Motor neuron (in vitro differentiated cells): ENCODE results near the gene ECHS1. TPM values are rescaled to one million over a fixed set of nuclear protein-coding genes. Genes with fewer than 3 reads are reported as not detected.
"Not testable (repeated sequence)": the region's sequence is repeated elsewhere in the genome, so short reads cannot be mapped to it uniquely, and the experiment has no call there.

Source experiments
- ATAC-seq, 8 experiments: fragments of 200-7000 bp; cut with Tn5 transposase; replicated peaks in 6 of 8; 2 replicates each; pipeline ENCODE4 v1.8.0; 2021; ENCODE audit warnings: mild to moderate bottlenecking in 8 of 8, moderate library complexity in 8 of 8
- H3K27ac ChIP-seq, 2 donors: fragments of 250-450 bp; sonication (Bioruptor Pico); 2 replicates each; pipeline ENCODE4 v1.9.0; 2021; ENCODE audit warnings: antibody characterized with exemption in 2 of 2, mild to moderate bottlenecking in 2 of 2, moderate library complexity in 1 of 2
- H3K4me1 ChIP-seq, 2 donors: fragments of 250-450 bp; sonication (Bioruptor Pico); replicated peaks in 1 of 2; 2 replicates each; pipeline ENCODE4 v1.6.1; 2021; ENCODE audit warnings: antibody characterized with exemption in 2 of 2, mild to moderate bottlenecking in 2 of 2, moderate library complexity in 1 of 2
- H3K4me3 ChIP-seq, 5 donors: fragments of 250-450 bp; sonication (Bioruptor Pico); 2 replicates each; pipeline ENCODE4 v1.9.0; 2021; ENCODE audit warnings: antibody characterized with exemption in 5 of 5, mild to moderate bottlenecking in 5 of 5, moderate library complexity in 4 of 5
- WGBS, 10 experiments: fragments of 450-650 bp; shearing (Covaris generic); methylation state at CpG; one replicate each; pipeline ENCODE4 v1.0.0; 2022; 5-methylcytosine and 5-hydroxymethylcytosine counted together
- in situ Hi-C, 9 experiments: fragments of 400-800 bp; cut with MboI; loops; one replicate each; pipeline ENCODE4 v1.15.0; 2021; ENCODE audit warnings: low sequenced_read_pairs in 9 of 9, low pct_unique_long_range_greater_than_20kb in 2 of 9; ENCODE audit not compliant: unreplicated experiment in 9 of 9
- total RNA-seq, 8 experiments: library from RNA; unstranded; fragments of 300-600 nt; gene quantifications; 2 replicates each; pipeline versions ENCODE4 v1.2.3 to v1.2.4, GENCODE V29; 2022

Gene ECHS1
- total RNA-seq, 8 experiments from 2014 or later: 48.7 to 117 (median 85.1) TPM

GRCh38 chr10:133325440-133326222, 47.5 kb downstream of the ECHS1 start:
- Histone ChIP-seq H3K4me3 (peak overlapping the region; percentile 39 to 73 (median 51)), H3K4me1 (peaks cover 17 to 20% of the 10 kb centered on the region in 2 donors), H3K27ac (peak overlapping the region; percentile 81 to 92)
- WGBS, 10 experiments: 0% methylated on average over 1 of the region's 91 CpGs; no CpG with 5 or more reads in 9 of the 10 experiments
- in situ Hi-C loops: no loop called here
- peak in 7 of 8 experiments; percentile 2 to 44 (median 41) for ATAC-seq

- Histone ChIP-seq H3K4me3 (peak overlapping the region; percentile 39 to 73 (median 51)), H3K27ac (peak overlapping the region; percentile 81 to 92), H3K4me1 (peaks cover 16 to 20% of the 10 kb centered on the region in 2 donors)
- ATAC-seq: peak in 6 of 8 experiments; percentile 4 to 43 (median 31)
- in situ Hi-C loops: no loop called here
- no CpG with 5 or more reads among the region's 20 CpGs for WGBS, 10 experiments
These were observed 48.3 kb downstream of the ECHS1 start for GRCh38 chr10:133324857-133325260.

GRCh38 chr10:133324198-133324792, 48.9 kb downstream of the ECHS1 start:
- in situ Hi-C loops: no loop called here
- ATAC-seq: peak; percentile 71 to 84 (median 80)
- Histone ChIP-seq H3K4me1 (peaks cover 11 to 18% of the 10 kb centered on the region in 2 donors), H3K4me3 (peak overlapping the region; percentile 39 to 73 (median 51)), H3K27ac (peak overlapping the region; percentile 81 to 92)
- no CpG with 5 or more reads among the region's 13 CpGs for WGBS, 10 experiments

- no CpG with 5 or more reads among the region's 14 CpGs for WGBS, 10 experiments
- H3K4me3 ChIP-seq, in situ Hi-C loops, H3K27ac ChIP-seq, ATAC-seq: not testable (repeated sequence)
- peaks cover 15 to 18% of the 10 kb centered on the region in 2 donors for H3K4me1 ChIP-seq
These were observed 51.0 kb downstream of the ECHS1 start for GRCh38 chr10:133322064-133322709.

GRCh38 chr10:133320852-133321422, 52.2 kb downstream of the ECHS1 start:
- H3K4me3 ChIP-seq, H3K27ac ChIP-seq, in situ Hi-C loops, ATAC-seq: not testable (repeated sequence)
- 82 to 100% (median 92%) methylated on average over 1 to 6 of the region's 6 CpGs; no CpG with 5 or more reads in 6 of the 10 experiments for WGBS, 10 experiments
- peaks cover 9 to 15% of the 10 kb centered on the region in 2 donors for H3K4me1 ChIP-seq

GRCh38 chr10:133318494-133319127, 54.5 kb downstream of the ECHS1 start:
- H3K4me1 ChIP-seq: peaks cover 14 to 16% of the 10 kb centered on the region in 2 donors
- WGBS, 10 experiments: 20 to 40% methylated on average over 10 to 18 of the region's 51 CpGs; no CpG with 5 or more reads in 8 of the 10 experiments
- ATAC-seq: peak; percentile 81 to 96 (median 88)
- peak overlapping the region; percentile 73 to 81 for H3K27ac ChIP-seq
- in situ Hi-C loops: no loop called here
- H3K4me3 ChIP-seq: peak overlapping the region; percentile 41 to 70 (median 56)

GRCh38 chr10:133316732-133317131, 56.4 kb downstream of the ECHS1 start:
- in situ Hi-C loops: no loop called here
- WGBS, 10 experiments: no CpG with 5 or more reads among the region's 7 CpGs
- peaks cover 15 to 16% of the 10 kb centered on the region in 2 donors for H3K4me1 ChIP-seq
- no peak overlapping the region for H3K4me3 ChIP-seq
- ATAC-seq: no peak
- H3K27ac ChIP-seq: no peak overlapping the region

- H3K4me1 ChIP-seq: peaks cover 15 to 16% of the 10 kb centered on the region in 2 donors
- H3K27ac ChIP-seq: no peak overlapping the region
- WGBS, 10 experiments: 60 to 90% methylated on average over 1 to 3 of the region's 9 CpGs; no CpG with 5 or more reads in 8 of the 10 experiments
- in situ Hi-C loops: no loop called here
- no peak for ATAC-seq
- no peak overlapping the region for H3K4me3 ChIP-seq
These were observed 56.9 kb downstream of the ECHS1 start for GRCh38 chr10:133316266-133316665.

GRCh38 chr10:133315847-133316246, 57.3 kb downstream of the ECHS1 start:
- Histone ChIP-seq H3K4me3 (no peak overlapping the region), H3K27ac (no peak overlapping the region), H3K4me1 (peaks cover 15 to 16% of the 10 kb centered on the region in 2 donors)
- 50 to 100% (median 85%) methylated on average over 1 to 5 of the region's 5 CpGs; no CpG with 5 or more reads in 4 of the 10 experiments for WGBS, 10 experiments
- in situ Hi-C loops: no loop called here
- peak in 2 of 8 experiments; percentile 7 to 21 for ATAC-seq

- no peak overlapping the region for H3K4me3 ChIP-seq
- H3K4me1 ChIP-seq: peaks cover 15 to 16% of the 10 kb centered on the region in 2 donors
- in situ Hi-C loops: no loop called here
- peak overlapping the region; percentile 66 to 71 for H3K27ac ChIP-seq
- WGBS, 10 experiments: 36 to 90% (median 78%) methylated on average over 1 to 12 of the region's 12 CpGs; no CpG with 5 or more reads in 1 of the 10 experiments
- ATAC-seq: no peak
These were observed 58.2 kb downstream of the ECHS1 start for GRCh38 chr10:133314911-133315310.

GRCh38 chr10:133313192-133313591, 60.0 kb downstream of the ECHS1 start:
- H3K4me3 ChIP-seq: no peak overlapping the region
- no peak overlapping the region for H3K27ac ChIP-seq
- in situ Hi-C loops: no loop called here
- peaks cover 15 to 17% of the 10 kb centered on the region in 2 donors for H3K4me1 ChIP-seq
- WGBS, 10 experiments: 83 to 100% (median 100%) methylated on average over 1 of the region's 4 CpGs; no CpG with 5 or more reads in 7 of the 10 experiments
- no peak for ATAC-seq

- no peak overlapping the region for H3K27ac ChIP-seq
- in situ Hi-C loops: no loop called here
- no peak for ATAC-seq
- peaks cover 15 to 17% of the 10 kb centered on the region in 2 donors for H3K4me1 ChIP-seq
- WGBS, 10 experiments: 79 to 93% (median 90%) methylated on average over 2 to 9 of the region's 9 CpGs; no CpG with 5 or more reads in 5 of the 10 experiments
- H3K4me3 ChIP-seq: no peak overlapping the region
These were observed 60.4 kb downstream of the ECHS1 start for GRCh38 chr10:133312769-133313145.
